Nephron progenitor cell (in vitro differentiated cells): ENCODE data around the gene HOXC10.

ENCODE experiments used
- DNase-seq: peaks from one replicate; pipeline ENCODE4 v3.0.0; 2021
- H3K27ac Mint-ChIP-seq: 2 replicates; pipeline ENCODE4 v1.8.0; 2021; ENCODE audit warnings: mild to moderate bottlenecking, moderate library complexity, mixed read lengths
- H3K27me3 Mint-ChIP-seq: 2 replicates; pipeline ENCODE4 v1.8.0; 2021; ENCODE audit warnings: mild to moderate bottlenecking, low read depth, mixed read lengths; ENCODE audit not compliant: poor library complexity
- H3K36me3 Mint-ChIP-seq: 2 replicates; pipeline ENCODE4 v1.8.0; 2021; ENCODE audit warnings: low read depth, mixed read lengths
- H3K4me1 Mint-ChIP-seq: 2 replicates; pipeline ENCODE4 v1.8.0; 2021; ENCODE audit warnings: mixed read lengths
- H3K4me3 Mint-ChIP-seq: 2 replicates; pipeline ENCODE4 v1.8.0; 2021; ENCODE audit warnings: mild to moderate bottlenecking, moderate library complexity, mixed read lengths
- H3K9me3 Mint-ChIP-seq: 2 replicates; pipeline ENCODE4 v1.8.0; 2021; ENCODE audit warnings: mild to moderate bottlenecking, moderate library complexity, mixed read lengths
- TF ChIP-seq, protein P1 (sequence below): fragments of 200-600 bp; sonication (generic); IDR thresholded peaks from 2 replicates; pipeline ENCODE4 v1.5.0; 2021; ENCODE audit warnings: antibody characterized with exemption

Gene HOXC10

GRCh38 chr12:53974084-53975063 is 10.6 kb upstream of the HOXC10 start, which contains the start of gene HOTAIR:
HOTAIR (minus strand) TSS chr12:53974954.
- DNase-seq: no peak
- Mint-ChIP-seq H3K36me3 (no peaks in the 10 kb centered on the region), H3K4me3 (peak within 1 kb of the TSS; percentile 89), H3K9me3 (no peaks in the 10 kb centered on the region), H3K27ac (peak within 1 kb of the TSS; percentile 83), H3K27me3 (peaks cover 99% of the 10 kb centered on the region), H3K4me1 (peaks cover 63% of the 10 kb centered on the region)
- TF ChIP-seq, protein P1, sequence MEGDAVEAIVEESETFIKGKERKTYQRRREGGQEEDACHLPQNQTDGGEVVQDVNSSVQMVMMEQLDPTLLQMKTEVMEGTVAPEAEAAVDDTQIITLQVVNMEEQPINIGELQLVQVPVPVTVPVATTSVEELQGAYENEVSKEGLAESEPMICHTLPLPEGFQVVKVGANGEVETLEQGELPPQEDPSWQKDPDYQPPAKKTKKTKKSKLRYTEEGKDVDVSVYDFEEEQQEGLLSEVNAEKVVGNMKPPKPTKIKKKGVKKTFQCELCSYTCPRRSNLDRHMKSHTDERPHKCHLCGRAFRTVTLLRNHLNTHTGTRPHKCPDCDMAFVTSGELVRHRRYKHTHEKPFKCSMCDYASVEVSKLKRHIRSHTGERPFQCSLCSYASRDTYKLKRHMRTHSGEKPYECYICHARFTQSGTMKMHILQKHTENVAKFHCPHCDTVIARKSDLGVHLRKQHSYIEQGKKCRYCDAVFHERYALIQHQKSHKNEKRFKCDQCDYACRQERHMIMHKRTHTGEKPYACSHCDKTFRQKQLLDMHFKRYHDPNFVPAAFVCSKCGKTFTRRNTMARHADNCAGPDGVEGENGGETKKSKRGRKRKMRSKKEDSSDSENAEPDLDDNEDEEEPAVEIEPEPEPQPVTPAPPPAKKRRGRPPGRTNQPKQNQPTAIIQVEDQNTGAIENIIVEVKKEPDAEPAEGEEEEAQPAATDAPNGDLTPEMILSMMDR: no peak

DNA sequence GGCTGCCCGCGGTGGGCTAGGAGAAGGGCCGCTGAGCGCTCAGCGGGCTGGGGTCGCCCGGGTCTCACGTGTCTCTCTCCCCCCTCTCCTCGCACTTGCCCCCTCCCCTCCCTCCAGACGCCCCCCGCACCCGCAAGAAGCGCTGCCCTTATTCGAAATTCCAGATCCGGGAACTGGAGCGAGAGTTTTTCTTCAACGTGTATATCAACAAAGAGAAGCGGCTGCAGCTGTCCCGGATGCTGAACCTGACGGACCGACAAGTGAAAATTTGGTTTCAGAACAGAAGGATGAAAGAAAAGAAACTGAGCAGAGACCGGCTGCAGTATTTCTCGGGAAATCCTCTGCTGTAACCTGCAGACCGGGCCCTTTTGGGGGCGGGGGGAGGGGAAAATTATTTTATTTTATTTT is 9.9 kb upstream of the HOXC10 start:
- H3K27me3 Mint-ChIP-seq: peaks cover 99% of the 10 kb centered on the region
- peak overlapping the region; percentile 72 for H3K27ac Mint-ChIP-seq
- DNase-seq: no peak
- H3K9me3 Mint-ChIP-seq: no peaks in the 10 kb centered on the region
- TF ChIP-seq, protein P1: no peak
- H3K4me3 Mint-ChIP-seq: peak overlapping the region; percentile 89
- H3K4me1 Mint-ChIP-seq: peaks cover 70% of the 10 kb centered on the region
- H3K36me3 Mint-ChIP-seq: no peaks in the 10 kb centered on the region

- DNase-seq: no peak
- H3K4me1 Mint-ChIP-seq: peaks cover 75% of the 10 kb centered on the region
- H3K36me3 Mint-ChIP-seq: no peaks in the 10 kb centered on the region
- peak overlapping the region; percentile 72 for H3K27ac Mint-ChIP-seq
- H3K9me3 Mint-ChIP-seq: no peaks in the 10 kb centered on the region
- TF ChIP-seq, protein P1: no peak
- H3K27me3 Mint-ChIP-seq: peaks cover 99% of the 10 kb centered on the region
- H3K4me3 Mint-ChIP-seq: peak overlapping the region; percentile 89
These were observed 9.3 kb upstream of the HOXC10 start for GRCh38 chr12:53975479-53976152.

DNA sequence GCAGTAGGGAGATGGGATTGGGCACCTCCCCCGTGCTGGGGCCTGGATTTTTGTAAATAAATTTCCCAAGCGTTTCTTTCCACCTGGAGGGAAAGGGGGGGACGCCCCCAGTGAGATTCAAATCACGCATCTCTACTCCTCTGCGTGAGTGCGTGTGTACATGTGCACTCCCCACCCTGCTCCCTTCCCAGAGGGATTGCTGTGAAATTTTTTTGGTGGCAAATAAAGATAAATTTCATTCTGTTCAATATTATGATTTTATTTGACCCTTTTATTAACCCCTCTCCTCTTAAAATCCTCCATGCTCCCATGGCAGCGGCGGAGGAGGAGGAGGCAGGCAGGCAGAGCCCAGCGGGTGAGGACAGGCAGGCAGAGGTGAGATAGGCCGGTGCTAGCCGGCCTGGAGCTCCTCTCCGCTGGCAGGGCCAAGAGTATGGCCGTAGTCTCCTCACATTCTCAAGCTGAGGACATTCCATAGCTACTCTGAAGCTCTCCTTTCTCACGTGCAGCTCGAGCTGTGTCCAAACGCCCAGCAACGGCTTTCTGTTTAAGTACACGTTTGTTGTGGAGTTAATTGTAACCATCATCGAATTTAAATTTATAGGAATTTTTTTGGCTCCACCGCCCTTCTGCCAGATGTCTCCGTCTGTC is 8.6 kb upstream of the HOXC10 start:
- Mint-ChIP-seq H3K9me3 (no peaks in the 10 kb centered on the region), H3K4me1 (peaks cover 82% of the 10 kb centered on the region), H3K27me3 (peaks cover 99% of the 10 kb centered on the region), H3K36me3 (no peaks in the 10 kb centered on the region), H3K4me3 (peak overlapping the region; percentile 89), H3K27ac (no peak overlapping the region)
- DNase-seq: no peak
- TF ChIP-seq, protein P1: no peak

DNA sequence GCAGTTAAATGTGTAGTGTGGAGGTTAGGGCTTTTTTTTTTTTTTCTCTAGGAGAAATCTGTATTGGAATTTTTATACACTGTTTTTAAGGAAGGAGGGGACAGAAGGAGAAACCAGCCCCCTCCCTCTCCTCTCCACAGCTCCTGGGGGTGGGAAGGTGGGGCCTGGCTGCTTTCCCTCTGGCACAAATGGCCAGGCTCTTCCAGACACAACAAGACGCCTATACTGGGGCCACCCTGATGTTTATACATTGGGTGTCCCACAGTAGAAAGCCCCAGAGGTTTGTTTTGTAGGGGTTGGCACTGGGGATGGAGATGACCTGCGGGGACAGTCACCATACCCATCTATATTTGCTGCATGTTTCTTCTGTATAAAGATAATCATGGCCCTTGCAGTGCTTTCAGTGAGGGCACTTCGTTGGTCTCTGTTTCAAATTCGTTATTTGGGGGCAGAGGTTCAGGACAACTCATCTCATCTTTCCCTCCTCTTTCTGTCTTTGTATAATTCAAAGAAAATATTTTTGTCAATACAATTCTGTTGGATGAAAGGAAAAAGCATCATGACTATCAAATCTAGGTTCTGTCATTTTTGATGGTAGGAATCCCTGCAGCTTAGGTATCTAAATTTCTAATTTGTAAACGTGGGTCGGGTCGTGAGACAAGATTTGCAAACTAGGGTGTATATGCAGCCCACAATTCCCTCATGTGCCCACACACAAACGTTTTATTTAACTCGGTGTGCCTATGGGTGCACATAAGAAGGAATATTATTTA is 7.9 kb upstream of the HOXC10 start:
- no peaks in the 10 kb centered on the region for H3K9me3 Mint-ChIP-seq
- peaks cover 99% of the 10 kb centered on the region for H3K27me3 Mint-ChIP-seq
- H3K36me3 Mint-ChIP-seq: no peaks in the 10 kb centered on the region
- no peak for DNase-seq
- peaks cover 88% of the 10 kb centered on the region for H3K4me1 Mint-ChIP-seq
- H3K4me3 Mint-ChIP-seq: peak overlapping the region; percentile 89
- H3K27ac Mint-ChIP-seq: no peak overlapping the region
- TF ChIP-seq, protein P1: no peak
